IMR-90 (cell line): ENCODE data around the gene LETM1. TPM values are rescaled to one million over a fixed set of nuclear protein-coding genes. Genes with fewer than 3 reads are reported as not detected.

ENCODE experiments used
- ATAC-seq: fragments of 200-7000 bp; cut with Tn5 transposase; 2 replicates; pipeline ENCODE4 v1.9.1; 2020; ENCODE audit warnings: low read depth, mild to moderate bottlenecking, moderate library complexity
- BruUV-seq: library from RNA; stranded (reverse); fragments of 400-500 nt; replicated peaks from 2 replicates; lab custom pipeline; 2021; lab: Mats Ljungman, UMichigan
- CTCF ChIA-PET: fragments of 300-600 bp; formaldehyde crosslinking; extraction: SDS; loops from one replicate; lab custom pipeline; 2021; ENCODE audit warnings: antibody characterized with exemption; lab: Yijun Ruan, JAX
- POLR2A ChIA-PET: fragments of 300-600 bp; sonication (Branson Sonifier 250); formaldehyde crosslinking; loops from one replicate; lab custom pipeline; 2022; ENCODE audit warnings: antibody characterized with exemption; ENCODE audit not compliant: unreplicated experiment; lab: Charles Lee
- DNase-seq: peaks from one replicate; pipeline ENCODE4 v3.0.0; 2013
- H2AFZ ChIP-seq: replicated peaks from 2 replicates; pipeline ENCODE3; 2013; ENCODE audit warnings: low read length, mild to moderate bottlenecking; ENCODE audit not compliant: poor library complexity
- H2AK5ac ChIP-seq: 2 replicates; pipeline ENCODE4 v1.6.1; 2013; ENCODE audit warnings: low read depth, low read length, inconsistent platforms
- H2AK9ac ChIP-seq: replicated peaks from 2 replicates; pipeline ENCODE3; 2013; ENCODE audit warnings: mild to moderate bottlenecking, low read depth, low read length, moderate library complexity; ENCODE audit not compliant: poor library complexity
- H2BK120ac ChIP-seq: 2 replicates; pipeline ENCODE4 v1.6.1; 2013; ENCODE audit warnings: low read depth, low read length, inconsistent platforms
- H2BK15ac ChIP-seq: 3 replicates; pipeline ENCODE4 v1.6.1; 2013; ENCODE audit warnings: low read depth, low read length, inconsistent platforms
- H2BK20ac ChIP-seq: 2 replicates; pipeline ENCODE4 v1.6.1; 2013; ENCODE audit warnings: low read depth, mild to moderate bottlenecking, inconsistent platforms, low read length, moderate library complexity
- H2BK5ac ChIP-seq: 2 replicates; pipeline ENCODE4 v1.6.1; 2013; ENCODE audit warnings: mild to moderate bottlenecking, low read depth, low read length, inconsistent platforms; ENCODE audit not compliant: poor library complexity, severe bottlenecking
- H3K14ac ChIP-seq: replicated peaks from 2 replicates; pipeline ENCODE4 v1.6.1; 2013; ENCODE audit warnings: low read depth, low read length, inconsistent platforms
- H3K18ac ChIP-seq: 2 replicates; pipeline ENCODE4 v1.6.1; 2013; ENCODE audit warnings: low read depth, low read length, control low read depth
- H3K23ac ChIP-seq: 2 replicates; pipeline ENCODE4 v1.6.1; 2013; ENCODE audit warnings: low read depth, low read length, inconsistent platforms
- H3K27ac ChIP-seq: 2 replicates; pipeline ENCODE4 v1.5.1; 2013; ENCODE audit warnings: mild to moderate bottlenecking, control low read depth, low read length; ENCODE audit not compliant: insufficient read depth
- H3K27me3 ChIP-seq: 2 replicates; pipeline ENCODE4 v1.6.1; 2013; ENCODE audit warnings: low read length; ENCODE audit not compliant: control insufficient read depth, insufficient read depth
- H3K36me3 ChIP-seq: 2 replicates; pipeline ENCODE4 v1.6.1; 2013; ENCODE audit warnings: low read length, mixed read lengths; ENCODE audit not compliant: control insufficient read depth, insufficient read depth
- H3K4ac ChIP-seq: 2 replicates; pipeline ENCODE4 v1.6.1; 2013; ENCODE audit warnings: low read depth, low read length, inconsistent platforms
- H3K4me1 ChIP-seq: 2 replicates; pipeline ENCODE4 v1.6.1; 2013; ENCODE audit warnings: low read length, mixed read lengths; ENCODE audit not compliant: control insufficient read depth, insufficient read depth
- H3K4me2 ChIP-seq: 2 replicates; pipeline ENCODE4 v1.6.1; 2013; ENCODE audit warnings: low read depth, mild to moderate bottlenecking, control low read depth, low read length, moderate library complexity
- H3K4me3 ChIP-seq: 2 replicates; pipeline ENCODE4 v1.5.1; 2013; ENCODE audit warnings: low read depth, mild to moderate bottlenecking, control low read depth, low read length, moderate library complexity; ENCODE audit not compliant: insufficient read depth
- H3K56ac ChIP-seq: 2 replicates; pipeline ENCODE4 v1.6.1; 2013; ENCODE audit warnings: low read length, inconsistent platforms; ENCODE audit not compliant: insufficient read depth; ENCODE audit errors: extremely low read depth
- H3K79me1 ChIP-seq, 2 experiments: 2 replicates each; pipeline ENCODE4 v1.6.1; 2013; ENCODE audit warnings: low read length in 2 of 2, inconsistent platforms in 1 of 2, low read depth in 1 of 2
- H3K9ac ChIP-seq: 2 replicates; pipeline ENCODE4 v1.6.1; 2013; ENCODE audit warnings: low read depth, low read length, control low read depth
- H3K9me1 ChIP-seq: 2 replicates; pipeline ENCODE4 v1.6.1; 2013; ENCODE audit warnings: low read length, inconsistent platforms; ENCODE audit not compliant: insufficient read depth
- H3K9me3 ChIP-seq: 2 replicates; pipeline ENCODE4 v1.6.1; 2013; ENCODE audit warnings: low read length; ENCODE audit not compliant: control insufficient read depth, insufficient read depth
- H4K20me1 ChIP-seq: 2 replicates; pipeline ENCODE4 v1.6.1; 2013; ENCODE audit warnings: low read length, inconsistent platforms; ENCODE audit not compliant: insufficient read depth
- H4K5ac ChIP-seq: 2 replicates; pipeline ENCODE4 v1.6.1; 2013; ENCODE audit warnings: mild to moderate bottlenecking, low read depth, low read length, control low read depth
- H4K8ac ChIP-seq, 2 experiments: 2 replicates each; pipeline ENCODE4 v1.6.1; 2013; ENCODE audit warnings: low read depth in 2 of 2, low read length in 2 of 2, control low read depth in 1 of 2, inconsistent platforms in 1 of 2
- H4K91ac ChIP-seq: 2 replicates; pipeline ENCODE4 v1.6.1; 2013; ENCODE audit warnings: low read depth, low read length, inconsistent platforms; ENCODE audit not compliant: insufficient read depth
- BHLHE40 ChIP-seq: fragments of 150-350 bp; IDR thresholded peaks from 2 replicates; pipeline ENCODE4 v1.6.1; 2016; ENCODE audit warnings: mild to moderate bottlenecking, low read depth, low read length
- CEBPB ChIP-seq: IDR thresholded peaks from 2 replicates; pipeline ENCODE4 v1.6.1; 2012; ENCODE audit warnings: low read depth, low read length, improper control_type of control experiment
- CHD1 ChIP-seq: IDR thresholded peaks from 2 replicates; pipeline ENCODE4 v1.6.1; 2012; ENCODE audit warnings: low read depth, low read length, improper control_type of control experiment
- CTCF ChIP-seq: conservative IDR thresholded peaks from 2 replicates; pipeline ENCODE4 v1.5.1; 2012; ENCODE audit warnings: mild to moderate bottlenecking, low read depth, low read length, improper control_type of control experiment
- FOS ChIP-seq: fragments of 150-350 bp; IDR thresholded peaks from 2 replicates; pipeline ENCODE4 v1.6.1; 2016; ENCODE audit warnings: low read depth, low read length
- MAFK ChIP-seq: IDR thresholded peaks from 2 replicates; pipeline ENCODE4 v1.6.1; 2012; ENCODE audit warnings: low read depth, low read length, improper control_type of control experiment
- MAZ ChIP-seq: IDR thresholded peaks from 2 replicates; pipeline ENCODE4 v1.6.1; 2012; ENCODE audit warnings: low read depth, mild to moderate bottlenecking, low read length, improper control_type of control experiment, moderate library complexity, borderline replicate concordance
- MXI1 ChIP-seq: IDR thresholded peaks from 2 replicates; pipeline ENCODE4 v1.6.1; 2012; ENCODE audit warnings: low read depth, mild to moderate bottlenecking, low read length, moderate library complexity, borderline replicate concordance
- NFE2L2 ChIP-seq: fragments of 150-350 bp; IDR thresholded peaks from 2 replicates; pipeline ENCODE4 v1.6.1; 2016; ENCODE audit warnings: low read depth, mild to moderate bottlenecking, low read length
- POLR2A ChIP-seq: IDR thresholded peaks from 2 replicates; pipeline ENCODE4 v1.6.1; 2012; ENCODE audit warnings: mild to moderate bottlenecking, low read depth, low read length
- RAD21 ChIP-seq: IDR thresholded peaks from 2 replicates; pipeline ENCODE4 v1.6.1; 2012; ENCODE audit warnings: low read length, improper control_type of control experiment
- RCOR1 ChIP-seq: IDR thresholded peaks from 2 replicates; pipeline ENCODE4 v1.6.1; 2012; ENCODE audit warnings: mild to moderate bottlenecking, low read length, improper control_type of control experiment; ENCODE audit not compliant: insufficient replicate concordance
- RFX5 ChIP-seq: IDR thresholded peaks from 2 replicates; pipeline ENCODE4 v1.8.0; 2012; ENCODE audit warnings: low read depth, mild to moderate bottlenecking, low read length, moderate library complexity
- SMC3 ChIP-seq: fragments of 150-350 bp; IDR thresholded peaks from 2 replicates; pipeline ENCODE4 v1.6.1; 2016; ENCODE audit warnings: low read depth, mild to moderate bottlenecking, antibody characterized with exemption, low read length, moderate library complexity
- USF2 ChIP-seq: fragments of 150-350 bp; IDR thresholded peaks from 2 replicates; pipeline ENCODE4 v1.6.1; 2017; ENCODE audit warnings: mild to moderate bottlenecking, antibody characterized with exemption, low read length, low read depth
- WGBS, 2 experiments: methylation state at CpG; one replicate each; pipeline versions ENCODE4 v1.1.5 to v1.1.7; 2013; ENCODE audit warnings: missing lambda C conversion rate in 2 of 2; ENCODE audit not compliant: insufficient read length in 1 of 2; ENCODE audit errors: extremely low coverage in 2 of 2; 5-methylcytosine and 5-hydroxymethylcytosine counted together
- dilution Hi-C: fragments of 300-500 bp; cut with HindIII; formaldehyde crosslinking; loops from one replicate; pipeline ENCODE4 v1.14.3; 2018; ENCODE audit warnings: low sequenced_read_pairs; ENCODE audit not compliant: unreplicated experiment
- in situ Hi-C: fragments of 300-500 bp; cut with MboI; formaldehyde crosslinking; loops from 3 replicates; pipeline ENCODE4 v1.14.3; 2019; ENCODE audit warnings: low sequenced_read_pairs, inconsistent platforms, mixed read lengths
- intact Hi-C: fragments of 100-400 bp; cut with micrococcal nuclease; formaldehyde crosslinking; loops from 2 replicates; pipeline ENCODE4 v1.10.0; 2022
- polyA plus RNA-seq, 3 experiments: library from polyadenylated mRNA; depleted of rRNA; stranded (reverse); fragments of >200 nt; gene quantifications; 2 replicates each; pipeline ENCODE4 v1.2.3, GENCODE V29; 2012; ENCODE audit warnings: low replicate concordance in 1 of 3
- total RNA-seq: library from RNA; depleted of rRNA; stranded (reverse); fragments of >200 nt; gene quantifications from 2 replicates; pipeline ENCODE4 v1.2.3, GENCODE V29; 2012
- TF ChIP-seq, protein P1 (sequence below): fragments of 150-350 bp; IDR thresholded peaks from 2 replicates; pipeline ENCODE4 v1.6.1; 2016; ENCODE audit warnings: low read depth, mild to moderate bottlenecking, low read length, moderate library complexity, borderline replicate concordance

Gene LETM1
- total and polyA plus RNA-seq, 2 of the 4 experiments (the other 2 are of a cell fraction): 25.0 to 49.3 TPM

GRCh38 chr4:1769692-1770091 is 86.3 kb downstream of the LETM1 start:
- Histone ChIP-seq H4K8ac (no peak overlapping the region), H2BK5ac (no peak overlapping the region), H2AFZ (no peak overlapping the region), H2BK15ac (no peak overlapping the region), H3K36me3 (no peaks in the 10 kb centered on the region), H3K79me1 (no peaks in the 10 kb centered on the region), H2AK5ac (no peak overlapping the region), H4K91ac (no peak overlapping the region), H3K23ac (no peak overlapping the region), H3K9me1 (no peaks in the 10 kb centered on the region), H3K18ac (no peak overlapping the region), H3K4me2 (no peak overlapping the region), H3K14ac (no peak overlapping the region), H3K9me3 (no peaks in the 10 kb centered on the region), H3K56ac (no peak overlapping the region), H4K5ac (no peak overlapping the region), H3K4me3 (no peak overlapping the region), H3K4me1 (no peaks in the 10 kb centered on the region; the same call in 1 of the 2 replicates), H2BK20ac (no peak overlapping the region), H2AK9ac (no peak overlapping the region), H3K27ac (no peak overlapping the region), H3K4ac (no peak overlapping the region), H4K20me1 (no peaks in the 10 kb centered on the region; the same call in 1 of the 2 replicates), H2BK120ac (no peak overlapping the region), H3K9ac (no peak overlapping the region), H3K27me3 (peaks cover 2% of the 10 kb centered on the region; the same call in 1 of the 2 replicates)
- intact Hi-C loops: no loop called here
- in situ Hi-C loops: no loop called here
- no peak for ATAC-seq
- no peak for DNase-seq
- TF ChIP-seq CHD1: no peak
- TF ChIP-seq NFE2L2: no peak
- TF ChIP-seq RAD21: no peak
- TF ChIP-seq SMC3: no peak
- no peak for TF ChIP-seq FOS
- TF ChIP-seq BHLHE40: no peak
- TF ChIP-seq, protein P1, sequence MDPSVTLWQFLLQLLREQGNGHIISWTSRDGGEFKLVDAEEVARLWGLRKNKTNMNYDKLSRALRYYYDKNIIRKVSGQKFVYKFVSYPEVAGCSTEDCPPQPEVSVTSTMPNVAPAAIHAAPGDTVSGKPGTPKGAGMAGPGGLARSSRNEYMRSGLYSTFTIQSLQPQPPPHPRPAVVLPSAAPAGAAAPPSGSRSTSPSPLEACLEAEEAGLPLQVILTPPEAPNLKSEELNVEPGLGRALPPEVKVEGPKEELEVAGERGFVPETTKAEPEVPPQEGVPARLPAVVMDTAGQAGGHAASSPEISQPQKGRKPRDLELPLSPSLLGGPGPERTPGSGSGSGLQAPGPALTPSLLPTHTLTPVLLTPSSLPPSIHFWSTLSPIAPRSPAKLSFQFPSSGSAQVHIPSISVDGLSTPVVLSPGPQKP: no peak
- no peak for TF ChIP-seq MXI1
- no peak for TF ChIP-seq MAFK
- TF ChIP-seq RFX5: no peak
- no peak for TF ChIP-seq MAZ
- no peak for TF ChIP-seq USF2
- TF ChIP-seq CEBPB: no peak
- no peak for TF ChIP-seq RCOR1
- no peak for TF ChIP-seq POLR2A
- no peak for TF ChIP-seq CTCF
- CTCF ChIA-PET: no interaction called here
- dilution Hi-C loops: no loop called here
- POLR2A ChIA-PET: no interaction called here
- WGBS, 2 experiments: 60% methylated on average over 1 of the region's 6 CpGs; no CpG with 5 or more reads in 1 of the 2 experiments
- BruUV-seq: no TSS peak
